ENCODE data around the gene RGCC.

DNA sequence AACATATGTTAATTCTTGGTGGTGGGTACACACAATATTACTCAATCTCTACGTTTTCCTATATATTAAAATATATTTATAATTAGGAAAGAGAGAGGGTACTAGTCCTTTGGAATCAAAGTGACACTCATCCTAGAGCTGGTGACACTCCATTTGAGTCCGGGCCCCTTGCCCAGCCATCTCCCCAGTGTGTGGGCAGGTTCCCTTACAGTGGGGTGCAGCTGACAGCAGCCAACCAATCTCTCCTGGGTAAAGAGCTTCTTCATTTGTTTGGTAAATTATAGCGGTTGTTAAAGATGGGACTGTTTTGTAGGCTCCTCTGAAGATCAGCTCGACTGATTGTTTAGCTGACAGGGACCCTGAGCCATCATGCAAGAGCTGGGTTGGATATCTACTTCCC, 37.2 kb upstream of the RGCC start:
- TF ChIP-seq HDAC2 (IDR thresholded peaks at IDR 0.05): no peak
- no peak for TF ChIP-seq ZNF449 (CRISPR knock-in tag; IDR thresholded peaks at IDR 0.05)
- TF ChIP-seq, protein P1, sequence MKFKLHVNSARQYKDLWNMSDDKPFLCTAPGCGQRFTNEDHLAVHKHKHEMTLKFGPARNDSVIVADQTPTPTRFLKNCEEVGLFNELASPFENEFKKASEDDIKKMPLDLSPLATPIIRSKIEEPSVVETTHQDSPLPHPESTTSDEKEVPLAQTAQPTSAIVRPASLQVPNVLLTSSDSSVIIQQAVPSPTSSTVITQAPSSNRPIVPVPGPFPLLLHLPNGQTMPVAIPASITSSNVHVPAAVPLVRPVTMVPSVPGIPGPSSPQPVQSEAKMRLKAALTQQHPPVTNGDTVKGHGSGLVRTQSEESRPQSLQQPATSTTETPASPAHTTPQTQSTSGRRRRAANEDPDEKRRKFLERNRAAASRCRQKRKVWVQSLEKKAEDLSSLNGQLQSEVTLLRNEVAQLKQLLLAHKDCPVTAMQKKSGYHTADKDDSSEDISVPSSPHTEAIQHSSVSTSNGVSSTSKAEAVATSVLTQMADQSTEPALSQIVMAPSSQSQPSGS (CRISPR knock-in tag; IDR thresholded peaks at IDR 0.05): no peak
- TF ChIP-seq, protein P2, sequence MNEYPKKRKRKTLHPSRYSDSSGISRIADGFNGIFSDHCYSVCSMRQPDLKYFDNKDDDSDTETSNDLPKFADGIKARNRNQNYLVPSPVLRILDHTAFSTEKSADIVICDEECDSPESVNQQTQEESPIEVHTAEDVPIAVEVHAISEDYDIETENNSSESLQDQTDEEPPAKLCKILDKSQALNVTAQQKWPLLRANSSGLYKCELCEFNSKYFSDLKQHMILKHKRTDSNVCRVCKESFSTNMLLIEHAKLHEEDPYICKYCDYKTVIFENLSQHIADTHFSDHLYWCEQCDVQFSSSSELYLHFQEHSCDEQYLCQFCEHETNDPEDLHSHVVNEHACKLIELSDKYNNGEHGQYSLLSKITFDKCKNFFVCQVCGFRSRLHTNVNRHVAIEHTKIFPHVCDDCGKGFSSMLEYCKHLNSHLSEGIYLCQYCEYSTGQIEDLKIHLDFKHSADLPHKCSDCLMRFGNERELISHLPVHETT (CRISPR knock-in tag; conservative IDR thresholded peaks at IDR 0.05 in 1 of 2, IDR thresholded peaks at IDR 0.05 in 1 of 2): no peak
- no peak for TF ChIP-seq TBP (optimal IDR thresholded peaks at IDR 0.05; ENCODE audit: low read depth, low read length)
- TF ChIP-seq POLR2A (conservative IDR thresholded peaks at IDR 0.05): no peak
- TF ChIP-seq POLR2G (IDR thresholded peaks at IDR 0.05; ENCODE audit: low read depth, low read length): no peak
- TF ChIP-seq PHB (CRISPR knock-in tag; IDR thresholded peaks at IDR 0.05): no peak
- TF ChIP-seq, protein P3, sequence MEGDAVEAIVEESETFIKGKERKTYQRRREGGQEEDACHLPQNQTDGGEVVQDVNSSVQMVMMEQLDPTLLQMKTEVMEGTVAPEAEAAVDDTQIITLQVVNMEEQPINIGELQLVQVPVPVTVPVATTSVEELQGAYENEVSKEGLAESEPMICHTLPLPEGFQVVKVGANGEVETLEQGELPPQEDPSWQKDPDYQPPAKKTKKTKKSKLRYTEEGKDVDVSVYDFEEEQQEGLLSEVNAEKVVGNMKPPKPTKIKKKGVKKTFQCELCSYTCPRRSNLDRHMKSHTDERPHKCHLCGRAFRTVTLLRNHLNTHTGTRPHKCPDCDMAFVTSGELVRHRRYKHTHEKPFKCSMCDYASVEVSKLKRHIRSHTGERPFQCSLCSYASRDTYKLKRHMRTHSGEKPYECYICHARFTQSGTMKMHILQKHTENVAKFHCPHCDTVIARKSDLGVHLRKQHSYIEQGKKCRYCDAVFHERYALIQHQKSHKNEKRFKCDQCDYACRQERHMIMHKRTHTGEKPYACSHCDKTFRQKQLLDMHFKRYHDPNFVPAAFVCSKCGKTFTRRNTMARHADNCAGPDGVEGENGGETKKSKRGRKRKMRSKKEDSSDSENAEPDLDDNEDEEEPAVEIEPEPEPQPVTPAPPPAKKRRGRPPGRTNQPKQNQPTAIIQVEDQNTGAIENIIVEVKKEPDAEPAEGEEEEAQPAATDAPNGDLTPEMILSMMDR (IDR thresholded peaks at IDR 0.05 in 2 of 3, conservative IDR thresholded peaks at IDR 0.05 in 1 of 3; ENCODE audit: insufficient read depth in 2 of 3, low read depth in 1 of 3, low read length in 3 of 3): no peak
- no peak for TF ChIP-seq NBN (IDR thresholded peaks at IDR 0.05; ENCODE audit: low read depth)
- TF ChIP-seq RBBP5 (IDR thresholded peaks at IDR 0.05; ENCODE audit: borderline replicate concordance, insufficient read depth, low read length, poor library complexity, severe bottlenecking): no peak
- TF ChIP-seq, protein P4, sequence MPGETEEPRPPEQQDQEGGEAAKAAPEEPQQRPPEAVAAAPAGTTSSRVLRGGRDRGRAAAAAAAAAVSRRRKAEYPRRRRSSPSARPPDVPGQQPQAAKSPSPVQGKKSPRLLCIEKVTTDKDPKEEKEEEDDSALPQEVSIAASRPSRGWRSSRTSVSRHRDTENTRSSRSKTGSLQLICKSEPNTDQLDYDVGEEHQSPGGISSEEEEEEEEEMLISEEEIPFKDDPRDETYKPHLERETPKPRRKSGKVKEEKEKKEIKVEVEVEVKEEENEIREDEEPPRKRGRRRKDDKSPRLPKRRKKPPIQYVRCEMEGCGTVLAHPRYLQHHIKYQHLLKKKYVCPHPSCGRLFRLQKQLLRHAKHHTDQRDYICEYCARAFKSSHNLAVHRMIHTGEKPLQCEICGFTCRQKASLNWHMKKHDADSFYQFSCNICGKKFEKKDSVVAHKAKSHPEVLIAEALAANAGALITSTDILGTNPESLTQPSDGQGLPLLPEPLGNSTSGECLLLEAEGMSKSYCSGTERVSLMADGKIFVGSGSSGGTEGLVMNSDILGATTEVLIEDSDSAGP (CRISPR knock-in tag; IDR thresholded peaks at IDR 0.05): no peak
- TF ChIP-seq PHF20 (IDR thresholded peaks at IDR 0.05; ENCODE audit: partially characterized antibody): no peak
- no peak for TF ChIP-seq ARNT (IDR thresholded peaks at IDR 0.05)

Measured in K562 (cell line).